Erythroblast (primary cell): ENCODE data around the gene LIG3.
"Not testable (repeated sequence)": the region's sequence is repeated elsewhere in the genome, so short reads cannot be mapped to it uniquely, and the experiment has no call there.

Experiments used
- GATA1 ChIP-seq: IDR thresholded peaks from 2 replicates; pipeline ENCODE4 v1.6.1; 2011; ENCODE audit warnings: low read depth, mild to moderate bottlenecking, control low read depth, low read length, moderate library complexity
- POLR2A ChIP-seq: IDR thresholded peaks from 2 replicates; pipeline ENCODE4 v1.6.1; 2011; ENCODE audit warnings: mild to moderate bottlenecking, low read length

DNA sequence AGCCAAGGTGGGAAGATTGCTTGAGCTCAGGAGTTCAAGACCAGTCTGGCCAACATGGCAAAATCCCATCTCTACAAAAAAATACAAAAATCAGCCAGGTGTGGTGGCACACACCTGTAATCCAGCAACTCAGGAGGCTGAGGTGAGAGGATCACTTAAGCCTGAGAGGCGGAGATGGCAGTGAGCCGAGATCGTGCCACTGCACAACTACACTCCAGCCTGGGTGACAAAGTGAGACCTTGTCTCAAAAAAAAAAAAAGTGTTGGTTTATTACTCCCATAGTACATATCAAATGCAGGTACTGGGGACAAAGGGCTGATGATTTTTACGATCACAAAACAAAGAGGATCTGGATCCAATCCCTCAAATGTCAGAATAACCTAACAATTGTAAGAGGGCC is 47.8 kb downstream of the LIG3 start:
- not testable (repeated sequence) for TF ChIP-seq POLR2A, GATA1
